ENCODE results near the gene ASIC3.
A peak's percentile ranks its signal among the peaks of the same experiment; 100 is the strongest.
"Not testable (repeated sequence)": the region's sequence is repeated elsewhere in the genome, so short reads cannot be mapped to it uniquely, and the experiment has no call there.

Gene ASIC3

GRCh38 chr7:151014950-151015349 lies 33.4 kb upstream of the ASIC3 start:
- DNase-seq = no peak

GRCh38 chr7:151015967-151016366 lies 32.4 kb upstream of the ASIC3 start:
- no peak for DNase-seq

DNA sequence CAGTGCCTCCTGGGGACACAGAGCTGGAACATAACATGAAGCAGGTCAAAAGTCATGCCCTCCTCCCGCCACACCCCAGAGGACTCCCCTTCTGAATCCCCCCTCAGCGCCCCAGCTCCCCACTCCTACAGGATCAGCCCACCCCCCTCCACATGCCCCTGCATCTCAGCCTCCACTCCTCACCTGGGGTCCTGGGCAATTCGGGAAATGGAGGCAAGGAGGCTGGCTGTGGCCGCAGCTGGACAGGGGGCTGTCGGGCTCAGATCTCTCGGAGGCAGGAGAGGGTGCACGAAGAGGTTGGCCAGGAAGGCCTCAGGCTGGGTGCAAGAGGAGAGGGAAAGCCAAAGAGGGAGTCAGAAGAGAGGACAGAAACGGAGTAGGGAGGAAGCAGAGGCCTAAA lies 31.8 kb upstream of the ASIC3 start:
- DNase-seq = no peak

DNA sequence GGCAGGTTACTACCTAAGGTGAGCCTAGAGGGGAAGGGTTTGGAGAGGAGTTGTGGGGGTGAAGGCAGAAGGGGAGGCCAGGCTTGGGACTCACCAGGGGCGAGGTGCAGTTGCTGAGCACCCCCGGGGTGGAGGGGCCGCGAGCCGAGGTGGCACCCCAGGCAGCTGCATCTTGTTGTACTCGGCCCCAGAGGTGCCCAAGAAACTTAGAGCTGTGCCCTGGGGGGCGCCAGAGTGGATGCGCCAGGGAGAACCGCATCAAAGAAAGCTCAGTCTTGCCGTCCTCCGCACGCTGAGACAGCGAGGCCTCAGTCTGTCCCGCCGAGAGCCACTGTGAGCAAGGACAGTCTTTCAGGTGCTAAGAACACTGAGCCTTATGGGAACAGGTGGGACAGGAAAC lies 31.4 kb upstream of the ASIC3 start:
- DNase-seq = no peak

DNA sequence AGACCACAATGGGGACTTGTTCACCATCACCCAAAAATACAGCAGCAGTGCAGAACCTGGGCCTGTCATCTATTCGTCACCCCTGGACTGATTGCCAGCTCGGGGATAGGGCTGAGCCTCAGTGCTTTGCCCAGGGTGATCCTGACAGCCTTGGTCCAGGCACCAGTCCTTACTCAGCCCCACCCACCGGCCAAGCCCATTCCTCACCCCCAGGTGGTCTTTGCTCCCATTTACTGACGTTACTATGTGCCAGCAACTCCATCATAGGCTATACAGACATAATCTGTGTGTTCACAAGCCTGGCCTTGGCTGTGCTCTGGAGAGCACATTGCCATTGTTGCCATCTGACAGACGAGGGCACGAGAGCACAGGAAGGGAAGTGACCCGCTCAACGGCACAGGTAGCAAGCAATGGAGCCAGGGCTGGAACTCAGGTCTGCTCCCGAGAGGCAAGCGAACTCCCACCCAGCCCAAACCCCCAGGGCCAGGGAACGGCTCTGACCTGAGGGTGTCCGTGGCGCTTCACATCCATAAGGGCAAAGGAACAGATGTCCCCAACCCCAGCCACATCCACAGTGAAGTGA lies 30.9 kb upstream of the ASIC3 start:
- DNase-seq = no peak

GRCh38 chr7:151017953-151018420 lies 30.3 kb upstream of the ASIC3 start:
- no peak for DNase-seq

DNA sequence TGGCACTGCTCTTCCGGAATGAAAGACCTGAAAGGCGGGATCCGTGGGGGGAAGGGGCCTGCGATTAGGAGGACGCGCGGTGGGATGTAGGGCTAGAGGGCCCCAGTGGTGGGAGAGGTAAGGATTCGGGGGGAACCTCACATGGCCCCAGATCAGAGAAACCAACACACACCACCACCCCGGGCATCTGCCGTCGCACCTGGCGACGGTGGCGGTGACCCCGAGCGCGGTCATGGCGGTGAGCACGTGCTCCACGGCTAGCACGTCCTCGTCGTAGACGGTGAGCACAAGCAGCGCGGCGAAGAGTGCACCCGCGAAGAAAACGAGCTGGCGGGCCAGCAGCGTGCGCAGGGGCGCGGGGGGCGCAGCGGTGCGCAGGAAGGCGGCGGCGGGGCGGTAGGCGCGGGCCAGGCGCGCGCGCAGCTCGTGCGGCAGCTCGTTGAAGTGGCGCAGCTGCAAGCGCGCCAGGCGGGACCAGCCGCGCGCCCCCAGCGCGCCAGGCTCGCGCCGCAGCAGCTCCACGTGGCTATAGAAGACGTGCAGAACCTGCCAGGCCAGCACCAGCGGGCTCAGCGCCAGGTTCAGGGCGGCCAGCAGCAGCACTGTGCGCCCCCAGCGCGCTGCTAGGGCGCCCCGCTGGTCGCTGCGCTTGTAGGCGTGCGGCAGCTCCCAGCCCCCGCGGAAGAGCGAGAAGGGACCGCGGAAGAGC lies 29.8 kb upstream of the ASIC3 start:
- no peak for DNase-seq

DNA sequence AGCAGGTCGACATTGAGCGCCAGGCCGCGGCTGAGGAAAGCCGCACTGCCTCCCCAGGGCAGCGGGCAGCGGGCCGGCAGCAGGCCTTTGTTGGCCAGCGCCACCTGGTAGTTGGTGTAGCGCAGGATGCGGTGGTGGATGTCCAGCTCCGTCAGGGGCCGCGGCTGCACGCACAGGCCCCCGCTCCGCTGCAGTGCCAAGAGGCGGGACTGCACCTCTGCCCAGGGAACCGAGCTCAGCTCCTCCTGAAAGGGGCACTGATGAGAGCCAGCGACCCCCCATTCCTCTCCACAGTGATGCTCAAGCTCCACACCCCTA lies 29.2 kb upstream of the ASIC3 start:
- DNase-seq = no peak

DNA sequence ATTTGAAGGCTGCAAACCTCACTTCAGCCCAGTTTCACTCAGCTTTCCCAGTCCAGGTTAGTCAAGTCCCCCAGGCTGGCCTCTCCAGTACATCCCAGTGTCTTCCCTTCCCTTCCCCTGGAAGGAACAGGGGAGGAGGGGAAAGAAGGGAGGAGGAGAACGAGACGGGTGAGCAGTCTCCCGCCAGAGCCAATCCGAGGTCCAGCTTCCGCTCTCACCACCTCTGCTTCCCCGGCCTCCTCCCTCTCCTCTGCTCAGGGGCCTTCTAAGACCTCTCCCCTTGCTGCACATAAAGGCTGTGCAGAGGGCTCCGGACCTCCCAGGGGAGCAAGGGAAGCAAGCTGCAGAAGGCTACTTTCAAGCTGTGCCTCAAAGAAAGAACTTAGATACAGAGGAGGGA lies 28.1 kb upstream of the ASIC3 start:
- DNase-seq = no peak

GRCh38 chr7:151023232-151023631 lies 25.1 kb upstream of the ASIC3 start:
- DNase-seq = no peak

- DNase-seq = no peak
These were observed 23.8 kb upstream of the ASIC3 start, which contains the start of gene ATG9B for GRCh38 chr7:151024435-151025056. Gene ATG9B, minus strand, starts transcription at chr7:151024494. Its CDS starts 71 bp downstream, at chr7:151024423.

GRCh38 chr7:151025924-151026671 lies 22.2 kb upstream of the ASIC3 start:
- DNase-seq = no peak

- not testable (repeated sequence) for DNase-seq
These were observed 21.3 kb upstream of the ASIC3 start for GRCh38 chr7:151026771-151027727.

GRCh38 chr7:151027728-151028130 lies 20.6 kb upstream of the ASIC3 start:
- DNase-seq = not testable (repeated sequence)

DNA sequence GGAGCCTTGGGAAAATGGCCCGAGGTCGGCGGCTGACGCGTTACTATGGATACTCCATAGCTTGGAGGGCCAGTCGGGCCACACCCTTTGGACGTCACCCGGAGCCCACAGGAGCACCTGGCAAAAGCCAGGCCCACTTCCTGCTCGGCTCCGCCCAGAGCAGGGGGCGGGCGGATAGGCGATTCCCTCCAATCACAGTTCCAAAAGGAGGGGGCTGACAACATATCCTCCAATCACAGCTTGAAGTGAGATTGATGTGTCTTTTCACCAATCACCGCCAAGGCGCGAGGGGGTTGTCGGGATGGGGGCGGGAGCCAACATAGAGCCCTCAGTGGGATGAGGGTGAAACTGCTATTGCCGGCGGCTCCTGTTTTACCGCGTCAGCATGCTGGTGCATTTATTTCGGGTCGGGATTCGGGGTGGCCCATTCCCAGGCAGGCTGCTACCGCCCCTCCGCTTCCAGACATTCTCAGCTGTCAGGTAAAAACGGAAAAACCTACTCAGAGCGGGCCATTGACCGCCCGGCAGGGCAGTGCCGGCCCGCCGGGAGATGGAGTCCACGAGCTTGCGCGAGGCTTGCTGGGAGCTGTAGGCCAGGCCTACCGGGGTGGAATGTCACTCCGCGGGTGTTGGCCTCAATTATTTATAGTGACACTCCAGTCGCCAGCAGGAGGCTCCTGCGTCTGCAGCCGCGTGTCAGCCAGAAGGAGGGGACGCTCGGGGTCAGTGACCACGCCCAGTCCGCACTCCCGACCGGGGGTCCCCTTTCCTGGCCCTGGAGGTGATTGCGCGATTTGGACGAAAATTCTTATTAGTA lies 20.0 kb upstream of the ASIC3 start, which contains the start of gene ABCB8:
Gene ABCB8 (plus strand): TSS at position 320 of the 817 bp plus-strand sequence. CDS start 66 bp downstream, at position 386.
- DNase-seq = peak; percentile 43

DNA sequence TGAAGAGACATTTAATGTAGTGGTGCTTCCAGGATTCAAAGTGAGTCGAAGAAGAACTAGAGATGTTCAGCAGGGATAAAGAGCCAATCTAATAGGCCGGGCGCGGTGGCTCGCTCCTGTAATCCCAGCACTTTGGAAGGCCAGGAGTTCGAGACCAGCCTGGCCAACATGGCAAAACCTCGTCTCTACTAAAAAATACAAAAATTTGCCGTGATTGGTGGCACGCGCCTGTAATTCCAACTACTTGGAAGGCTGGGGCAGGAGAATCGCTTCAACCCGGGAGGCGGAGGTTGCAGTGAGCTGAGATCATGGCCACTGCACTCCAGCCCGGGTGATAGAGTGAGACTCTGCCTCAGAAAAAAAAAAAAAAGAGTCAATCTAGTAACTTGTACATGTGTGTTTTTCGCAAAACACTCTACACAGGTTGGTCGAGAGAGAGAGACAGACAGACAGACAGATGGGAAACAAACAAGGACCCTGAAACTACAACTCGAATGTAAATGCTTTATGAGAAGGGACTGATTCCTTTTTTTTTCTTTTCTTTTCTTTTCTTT lies 19.3 kb upstream of the ASIC3 start:
- no peak for DNase-seq

- DNase-seq = no peak
These were observed 17.3 kb upstream of the ASIC3 start for GRCh38 chr7:151031011-151031410.

DNA sequence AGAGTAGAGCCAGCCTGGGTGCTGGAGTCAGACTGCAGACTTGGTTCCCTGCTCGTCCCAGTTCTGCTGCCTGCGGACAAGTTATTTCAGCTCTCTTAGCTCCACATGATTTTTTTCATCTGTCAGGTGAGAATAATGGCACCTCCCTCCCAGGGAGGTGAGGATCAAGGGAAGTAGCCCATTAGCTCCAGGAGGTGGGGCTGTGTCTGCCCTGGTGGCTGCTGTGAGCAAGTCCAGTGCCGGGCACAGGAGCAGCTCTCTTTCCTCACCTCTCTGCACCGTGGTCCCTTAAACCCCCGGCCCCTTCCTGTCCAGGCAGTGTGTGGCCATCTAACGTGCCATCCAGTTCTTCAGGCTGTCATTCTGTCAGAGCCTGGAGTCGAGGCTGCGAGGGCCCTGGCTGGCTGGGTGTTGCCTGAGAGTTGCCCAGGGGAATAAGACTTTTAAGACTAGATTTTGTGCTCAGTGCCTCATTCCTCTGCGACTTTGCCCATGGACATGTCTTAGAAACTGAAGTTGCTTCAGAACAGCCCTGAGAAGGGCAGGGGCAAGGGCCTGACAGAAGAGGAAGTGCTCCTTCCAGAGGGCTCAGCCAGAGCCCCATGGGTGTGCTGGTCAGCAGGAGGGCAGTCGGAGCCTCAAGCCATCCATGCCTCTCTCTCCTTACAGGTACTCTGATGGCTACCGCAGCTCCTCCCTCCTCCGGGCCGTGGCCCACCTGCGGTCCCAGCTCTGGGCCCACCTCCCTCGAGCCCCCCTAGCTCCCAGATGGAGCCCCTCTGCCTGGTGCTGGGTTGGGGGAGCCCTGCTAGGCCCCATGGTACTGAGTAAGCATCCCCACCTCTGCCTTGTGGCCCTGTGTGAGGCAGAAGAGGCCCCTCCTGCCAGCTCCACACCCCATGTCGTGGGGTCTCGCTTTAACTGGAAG lies 15.1 kb upstream of the ASIC3 start:
- no peak for DNase-seq

- no peak for DNase-seq
These were observed 14.5 kb upstream of the ASIC3 start for GRCh38 chr7:151033864-151034249.
